GM12878 (cell line): Measurements from ENCODE around the gene ARSI.

Experiments used
- KDM1A ChIP-seq: fragments of 200-600 bp; sonication (generic); IDR thresholded peaks from 2 replicates; pipeline ENCODE4 v1.6.1; 2016; ENCODE audit warnings: borderline replicate concordance
- RCOR1 ChIP-seq: conservative IDR thresholded peaks from 2 replicates; pipeline ENCODE4 v1.6.1; 2012; ENCODE audit warnings: low read depth, low read length, improper control_type of control experiment
- TF ChIP-seq, protein P1 (sequence below): fragments of 450-650 bp; IDR thresholded peaks from 2 replicates; pipeline ENCODE4 v1.6.1; 2016; ENCODE audit warnings: mild to moderate bottlenecking, moderate library complexity, borderline replicate concordance
- TF ChIP-seq, protein P2 (sequence below), 3 experiments: IDR thresholded peaks in 2 of 3; conservative IDR thresholded peaks in 1 of 3; 2 replicates each; pipeline ENCODE4 v1.5.1; 2011; ENCODE audit warnings: low read depth in 3 of 3, low read length in 3 of 3, mild to moderate bottlenecking in 3 of 3, control low read depth in 2 of 3, moderate library complexity in 2 of 3, inconsistent platforms in 1 of 3, mixed read lengths in 1 of 3; ENCODE audit not compliant: control insufficient read depth in 2 of 3, insufficient read depth in 1 of 3; ENCODE audit errors: extremely low read depth in 1 of 3

DNA sequence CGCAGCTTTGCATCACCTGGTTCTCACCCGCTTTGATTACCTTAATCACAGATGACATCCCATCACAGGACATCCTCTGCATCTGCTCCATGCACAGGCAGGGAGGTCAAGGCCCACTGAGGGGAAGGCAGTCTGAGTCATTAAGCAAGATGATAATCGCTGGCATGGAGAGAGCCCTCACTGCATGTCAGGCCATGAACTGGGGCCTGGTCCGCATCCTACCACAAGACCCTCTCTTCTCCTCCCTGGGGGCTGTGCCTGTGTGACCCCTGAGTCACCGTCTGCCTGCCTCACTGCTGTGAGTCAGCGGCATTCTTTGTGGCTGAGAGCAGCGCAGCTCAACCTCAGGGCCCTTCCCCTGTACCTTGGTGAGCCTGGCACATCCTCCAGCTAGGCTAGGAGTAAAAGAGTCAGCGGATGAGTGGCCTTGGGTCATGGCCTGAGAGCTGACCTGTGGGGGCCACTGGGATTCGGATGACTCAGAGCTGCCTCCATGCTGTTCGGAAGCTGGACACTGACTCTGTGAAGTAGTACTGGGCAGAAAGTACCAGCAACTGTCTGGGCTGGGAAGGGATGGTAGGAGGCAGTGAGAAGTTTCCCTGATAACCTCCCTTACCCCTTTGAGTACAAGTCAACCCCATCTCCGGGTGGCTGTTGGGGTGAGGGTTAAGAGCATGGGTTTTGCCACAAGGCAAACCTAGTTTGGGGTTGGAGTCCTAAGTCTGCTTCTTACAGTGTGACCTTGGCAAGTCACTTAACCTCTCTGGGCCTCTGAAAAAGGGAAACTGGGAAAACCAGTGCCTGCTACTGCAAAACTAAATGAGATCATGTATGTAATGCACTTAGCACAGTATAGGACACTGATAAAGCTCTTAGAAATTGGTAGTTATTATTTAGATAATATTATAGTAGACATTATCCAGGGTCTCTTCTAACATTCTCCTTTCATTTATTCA is 14.6 kb upstream of the ARSI start:
- TF ChIP-seq, protein P1, sequence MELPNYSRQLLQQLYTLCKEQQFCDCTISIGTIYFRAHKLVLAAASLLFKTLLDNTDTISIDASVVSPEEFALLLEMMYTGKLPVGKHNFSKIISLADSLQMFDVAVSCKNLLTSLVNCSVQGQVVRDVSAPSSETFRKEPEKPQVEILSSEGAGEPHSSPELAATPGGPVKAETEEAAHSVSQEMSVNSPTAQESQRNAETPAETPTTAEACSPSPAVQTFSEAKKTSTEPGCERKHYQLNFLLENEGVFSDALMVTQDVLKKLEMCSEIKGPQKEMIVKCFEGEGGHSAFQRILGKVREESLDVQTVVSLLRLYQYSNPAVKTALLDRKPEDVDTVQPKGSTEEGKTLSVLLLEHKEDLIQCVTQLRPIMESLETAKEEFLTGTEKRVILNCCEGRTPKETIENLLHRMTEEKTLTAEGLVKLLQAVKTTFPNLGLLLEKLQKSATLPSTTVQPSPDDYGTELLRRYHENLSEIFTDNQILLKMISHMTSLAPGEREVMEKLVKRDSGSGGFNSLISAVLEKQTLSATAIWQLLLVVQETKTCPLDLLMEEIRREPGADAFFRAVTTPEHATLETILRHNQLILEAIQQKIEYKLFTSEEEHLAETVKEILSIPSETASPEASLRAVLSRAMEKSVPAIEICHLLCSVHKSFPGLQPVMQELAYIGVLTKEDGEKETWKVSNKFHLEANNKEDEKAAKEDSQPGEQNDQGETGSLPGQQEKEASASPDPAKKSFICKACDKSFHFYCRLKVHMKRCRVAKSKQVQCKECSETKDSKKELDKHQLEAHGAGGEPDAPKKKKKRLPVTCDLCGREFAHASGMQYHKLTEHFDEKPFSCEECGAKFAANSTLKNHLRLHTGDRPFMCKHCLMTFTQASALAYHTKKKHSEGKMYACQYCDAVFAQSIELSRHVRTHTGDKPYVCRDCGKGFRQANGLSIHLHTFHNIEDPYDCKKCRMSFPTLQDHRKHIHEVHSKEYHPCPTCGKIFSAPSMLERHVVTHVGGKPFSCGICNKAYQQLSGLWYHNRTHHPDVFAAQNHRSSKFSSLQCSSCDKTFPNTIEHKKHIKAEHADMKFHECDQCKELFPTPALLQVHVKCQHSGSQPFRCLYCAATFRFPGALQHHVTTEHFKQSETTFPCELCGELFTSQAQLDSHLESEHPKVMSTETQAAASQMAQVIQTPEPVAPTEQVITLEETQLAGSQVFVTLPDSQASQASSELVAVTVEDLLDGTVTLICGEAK, result no peak
- TF ChIP-seq, protein P2, sequence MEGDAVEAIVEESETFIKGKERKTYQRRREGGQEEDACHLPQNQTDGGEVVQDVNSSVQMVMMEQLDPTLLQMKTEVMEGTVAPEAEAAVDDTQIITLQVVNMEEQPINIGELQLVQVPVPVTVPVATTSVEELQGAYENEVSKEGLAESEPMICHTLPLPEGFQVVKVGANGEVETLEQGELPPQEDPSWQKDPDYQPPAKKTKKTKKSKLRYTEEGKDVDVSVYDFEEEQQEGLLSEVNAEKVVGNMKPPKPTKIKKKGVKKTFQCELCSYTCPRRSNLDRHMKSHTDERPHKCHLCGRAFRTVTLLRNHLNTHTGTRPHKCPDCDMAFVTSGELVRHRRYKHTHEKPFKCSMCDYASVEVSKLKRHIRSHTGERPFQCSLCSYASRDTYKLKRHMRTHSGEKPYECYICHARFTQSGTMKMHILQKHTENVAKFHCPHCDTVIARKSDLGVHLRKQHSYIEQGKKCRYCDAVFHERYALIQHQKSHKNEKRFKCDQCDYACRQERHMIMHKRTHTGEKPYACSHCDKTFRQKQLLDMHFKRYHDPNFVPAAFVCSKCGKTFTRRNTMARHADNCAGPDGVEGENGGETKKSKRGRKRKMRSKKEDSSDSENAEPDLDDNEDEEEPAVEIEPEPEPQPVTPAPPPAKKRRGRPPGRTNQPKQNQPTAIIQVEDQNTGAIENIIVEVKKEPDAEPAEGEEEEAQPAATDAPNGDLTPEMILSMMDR (IDR thresholded peaks at IDR 0.05 in 2 of 3, conservative IDR thresholded peaks at IDR 0.05 in 1 of 3; ENCODE audit: control insufficient read depth in 2 of 3, extremely low read depth in 1 of 3, insufficient read depth in 1 of 3, low read depth in 3 of 3, low read length in 3 of 3), result no peak
- TF ChIP-seq KDM1A (no peak), RCOR1 (no peak)
